OCI-LY1 (cell line): ENCODE measurements around the gene PRDM8.

ENCODE experiments used
- CTCF ChIP-seq: fragments of 200-600 bp; sonication (generic), shearing (Covaris generic); IDR thresholded peaks from 2 replicates; pipeline ENCODE4 v1.5.1; 2017; ENCODE audit warnings: mild to moderate bottlenecking, antibody characterized with exemption, low read length, moderate library complexity, mixed read lengths
- EZH2 ChIP-seq: fragments of 200-600 bp; sonication (generic), shearing (Covaris generic); IDR thresholded peaks from 2 replicates; pipeline ENCODE4 v1.8.0; 2017; ENCODE audit warnings: borderline replicate concordance, mixed run types, mild to moderate bottlenecking, antibody characterized with exemption, low read length, moderate library complexity, mixed read lengths

GRCh38 chr4:80192252-80192866, 4.9 kb upstream of the PRDM8 start:
- no peak for TF ChIP-seq CTCF
- TF ChIP-seq EZH2: no peak
